PC-3 (cell line): ENCODE measurements around the gene UPK3BL1.
"Not testable (repeated sequence)": the region's sequence is repeated elsewhere in the genome, so short reads cannot be mapped to it uniquely, and the experiment has no call there.

Experiments
- CTCF ChIP-seq: fragments of 300-600 bp; sonication (generic); conservative IDR thresholded peaks from 2 replicates; pipeline ENCODE4 v1.5.1; 2017; ENCODE audit warnings: antibody characterized with exemption, low read depth, mild to moderate bottlenecking, low read length
- EZH2phosphoT487 ChIP-seq: fragments of 300-600 bp; sonication (generic); IDR thresholded peaks from 2 replicates; pipeline ENCODE4 v1.6.1; 2018; ENCODE audit warnings: mild to moderate bottlenecking, antibody characterized with exemption, low read length, borderline replicate concordance

DNA sequence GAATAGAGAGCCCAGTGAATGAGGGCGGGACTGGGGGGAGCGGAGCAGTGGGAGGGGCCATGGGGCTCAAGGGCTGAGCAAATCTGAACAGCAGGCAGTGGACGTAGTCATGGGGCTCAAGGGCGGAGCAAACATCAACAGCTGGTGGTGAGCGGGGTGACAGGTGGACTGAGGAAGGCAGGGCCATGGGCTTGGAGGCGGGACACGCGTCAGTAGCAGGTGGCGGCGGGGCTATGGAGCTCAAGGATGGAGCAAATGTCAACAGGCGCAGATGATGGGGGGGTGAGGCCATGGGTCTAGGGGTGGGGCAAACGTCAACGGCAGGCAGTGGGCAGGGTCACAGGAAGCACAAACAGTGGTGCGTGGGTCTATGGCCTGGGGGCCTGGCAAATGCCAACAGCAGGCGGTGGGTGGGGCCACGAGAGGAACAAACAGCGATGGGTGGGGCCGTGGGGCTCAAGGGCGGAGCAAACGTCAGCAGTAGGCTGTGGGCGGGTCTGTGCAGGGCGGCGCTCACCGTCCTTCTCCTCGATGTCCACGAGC, 50.0 kb downstream of the UPK3BL1 start:
- TF ChIP-seq EZH2phosphoT487, CTCF: not testable (repeated sequence)
